GM12873 (cell line): Measurements from ENCODE around the gene HMOX1.

Experiments
- CTCF ChIP-seq: IDR thresholded peaks from 2 replicates; pipeline ENCODE4 v1.5.1; 2012; ENCODE audit warnings: low read depth, mild to moderate bottlenecking, moderate library complexity, low read length, control low read depth; ENCODE audit not compliant: insufficient read depth; ENCODE audit errors: missing control alignments

The HMOX1 gene

GRCh38 chr22:35375526-35375925, 5.4 kb upstream of the HMOX1 start:
- TF ChIP-seq CTCF = no peak

- no peak for TF ChIP-seq CTCF
Measured at GRCh38 chr22:35376728-35377472, 4.0 kb upstream of the HMOX1 start.

- no peak for TF ChIP-seq CTCF
Measured at GRCh38 chr22:35377735-35378134, 3.2 kb upstream of the HMOX1 start.

GRCh38 chr22:35378621-35379020, 2.3 kb upstream of the HMOX1 start:
- no peak for TF ChIP-seq CTCF

GRCh38 chr22:35379146-35379993, 1.5 kb upstream of the HMOX1 start:
- no peak for TF ChIP-seq CTCF

GRCh38 chr22:35380013-35380412, 883 bp upstream of the HMOX1 start:
- no peak for TF ChIP-seq CTCF

- TF ChIP-seq CTCF = no peak
Measured at GRCh38 chr22:35381424-35382009, 621 bp downstream of the HMOX1 start.
